ENCODE measurements around the gene SGPL1.
A peak's percentile ranks its signal among the peaks of the same experiment; 100 is the strongest.

The SGPL1 gene

GRCh38 chr10:70921285-70921684 lies 105.5 kb downstream of the SGPL1 start:
- DNase-seq (ENCODE audit: low read depth in 3 of 3): no peak

GRCh38 chr10:70923696-70924095 lies 107.9 kb downstream of the SGPL1 start:
- no peak for DNase-seq (ENCODE audit: low read depth in 3 of 3)

DNA sequence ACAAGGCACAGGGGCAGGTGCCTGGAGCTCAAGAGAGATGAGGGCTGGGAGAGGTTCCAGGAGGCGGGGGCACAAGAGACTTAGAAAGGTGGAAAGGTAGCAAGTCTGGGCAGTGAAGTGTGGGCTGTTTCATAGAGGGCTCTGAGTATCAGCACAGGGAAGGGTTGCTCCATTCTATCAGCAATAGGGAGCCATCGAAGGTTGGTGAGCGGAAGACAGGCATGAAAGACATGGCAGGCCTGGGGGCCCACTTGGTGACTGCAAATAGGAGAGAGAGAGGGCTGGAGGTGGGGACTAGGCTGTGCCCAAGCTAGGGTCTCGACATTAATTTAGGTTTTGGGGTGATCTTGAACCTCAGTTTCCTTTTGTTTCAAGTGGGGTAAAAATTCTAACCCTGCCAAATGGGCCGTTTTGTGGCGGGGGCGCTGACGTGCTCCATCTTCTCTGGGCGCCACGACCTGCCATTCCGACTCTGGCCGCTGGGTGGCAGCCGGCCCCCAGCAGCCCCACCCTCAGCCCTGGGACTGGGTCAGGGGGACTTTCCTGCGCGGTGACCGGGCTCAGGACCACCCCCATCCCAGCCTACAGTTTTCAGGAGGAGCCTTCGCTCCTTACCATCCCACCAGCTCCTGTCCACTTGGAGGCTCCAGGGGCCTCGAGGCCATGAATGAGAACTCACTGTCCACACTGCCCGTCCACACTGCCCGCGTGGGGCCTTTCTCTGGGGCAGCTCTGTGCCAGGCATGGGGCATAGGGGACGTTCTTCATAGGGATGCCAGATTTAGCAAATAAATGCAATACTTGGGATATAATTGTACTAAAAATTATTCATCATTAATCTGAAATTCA lies 109.9 kb downstream of the SGPL1 start:
- peak; percentile 16 to 47 (median 26) for DNase-seq (ENCODE audit: low read depth in 3 of 3)

DNA sequence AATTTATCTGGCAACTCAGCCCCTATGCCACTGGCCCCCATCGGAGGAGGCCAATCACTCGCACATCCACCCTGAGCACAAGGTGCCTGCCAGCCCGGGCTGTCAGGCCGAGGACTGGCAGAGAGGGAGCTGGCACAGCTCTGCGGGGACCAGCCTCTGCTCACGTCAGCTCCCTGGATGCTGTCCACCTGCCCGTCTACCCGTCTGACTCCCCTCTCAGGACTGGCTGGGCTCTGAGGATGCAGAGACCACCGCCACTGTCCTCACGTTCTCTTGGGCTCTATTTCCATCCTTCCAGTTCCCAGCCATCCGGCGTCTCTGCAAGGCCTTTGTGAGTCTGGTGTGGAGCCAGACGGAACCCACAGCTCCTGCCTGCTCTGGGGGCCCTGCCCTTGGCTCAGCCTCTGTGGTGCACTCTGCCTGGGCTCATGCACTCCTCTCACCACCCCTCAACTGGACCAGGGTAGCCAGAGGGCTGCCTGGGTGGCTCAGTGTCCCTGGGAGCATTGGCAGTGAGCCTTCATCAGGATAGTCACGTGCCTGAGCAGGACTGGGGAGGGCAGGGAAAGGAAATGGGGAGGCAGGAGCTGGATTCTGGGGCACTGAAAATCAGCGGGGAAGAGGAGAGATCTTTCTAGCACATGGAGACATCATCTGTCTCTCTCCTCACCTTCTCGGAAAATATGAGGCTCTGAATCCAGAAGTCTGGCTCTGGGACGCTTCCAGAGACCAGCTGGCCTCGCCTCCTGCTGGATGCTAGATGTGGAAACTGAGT lies 110.7 kb downstream of the SGPL1 start:
- DNase-seq (ENCODE audit: low read depth in 3 of 3): no peak

DNA sequence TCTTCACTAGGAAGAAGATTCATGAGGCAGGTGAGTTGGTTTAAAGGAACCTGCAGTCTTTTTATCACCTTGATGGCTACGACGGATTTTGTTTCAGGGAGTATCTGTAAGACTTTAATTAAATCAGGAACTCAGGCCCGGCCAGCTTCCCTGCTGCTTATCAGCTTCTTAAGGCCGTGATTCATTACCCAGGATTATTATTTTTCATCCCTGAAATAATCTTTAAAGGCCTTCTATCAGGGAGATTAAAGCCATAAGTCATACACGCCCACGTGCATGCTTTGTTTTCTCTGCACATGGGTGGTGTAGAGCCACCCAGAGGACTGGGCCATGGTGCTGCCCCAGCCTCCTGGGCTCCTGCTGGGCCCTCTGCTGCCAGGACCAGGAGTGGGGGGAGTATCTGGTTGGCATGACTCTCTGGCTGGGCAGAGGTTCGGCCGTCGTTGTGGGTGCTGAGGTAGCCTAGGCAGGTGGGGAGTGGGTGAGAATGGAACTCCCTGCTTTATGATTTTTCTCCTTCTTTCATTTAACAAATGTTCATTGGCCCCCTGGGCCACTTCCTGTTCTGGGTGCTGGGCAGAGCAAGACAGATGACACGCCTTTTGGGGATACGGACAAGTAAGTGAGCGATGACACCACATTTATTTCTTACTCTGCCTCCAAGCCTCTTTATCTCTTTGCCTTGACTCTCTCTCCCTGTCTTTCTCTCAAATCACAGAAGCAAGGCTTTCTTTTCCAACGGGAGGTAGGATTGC lies 111.6 kb downstream of the SGPL1 start:
- DNase-seq (ENCODE audit: low read depth in 3 of 3): no peak

DNA sequence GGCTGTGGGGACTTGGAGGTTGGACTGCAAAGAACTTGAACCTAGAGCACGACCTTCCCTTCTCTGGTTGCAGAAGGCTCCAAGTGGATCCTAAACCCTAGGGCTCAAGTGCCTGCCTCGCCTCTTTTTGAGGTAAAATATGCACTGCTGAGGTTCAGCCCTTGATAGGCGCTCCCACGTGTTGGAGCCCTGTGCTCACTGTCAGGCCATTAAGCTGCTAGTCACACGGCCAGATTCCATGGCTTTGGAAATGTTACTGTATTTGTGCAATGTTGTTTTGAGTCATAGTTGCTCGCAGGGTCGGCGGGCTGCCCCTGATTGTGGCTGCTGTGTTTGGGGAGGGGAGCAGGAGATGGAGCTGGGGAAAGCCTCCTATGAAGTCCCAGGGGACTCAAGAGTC lies 112.4 kb downstream of the SGPL1 start:
- no peak for DNase-seq (ENCODE audit: low read depth in 3 of 3)

DNA sequence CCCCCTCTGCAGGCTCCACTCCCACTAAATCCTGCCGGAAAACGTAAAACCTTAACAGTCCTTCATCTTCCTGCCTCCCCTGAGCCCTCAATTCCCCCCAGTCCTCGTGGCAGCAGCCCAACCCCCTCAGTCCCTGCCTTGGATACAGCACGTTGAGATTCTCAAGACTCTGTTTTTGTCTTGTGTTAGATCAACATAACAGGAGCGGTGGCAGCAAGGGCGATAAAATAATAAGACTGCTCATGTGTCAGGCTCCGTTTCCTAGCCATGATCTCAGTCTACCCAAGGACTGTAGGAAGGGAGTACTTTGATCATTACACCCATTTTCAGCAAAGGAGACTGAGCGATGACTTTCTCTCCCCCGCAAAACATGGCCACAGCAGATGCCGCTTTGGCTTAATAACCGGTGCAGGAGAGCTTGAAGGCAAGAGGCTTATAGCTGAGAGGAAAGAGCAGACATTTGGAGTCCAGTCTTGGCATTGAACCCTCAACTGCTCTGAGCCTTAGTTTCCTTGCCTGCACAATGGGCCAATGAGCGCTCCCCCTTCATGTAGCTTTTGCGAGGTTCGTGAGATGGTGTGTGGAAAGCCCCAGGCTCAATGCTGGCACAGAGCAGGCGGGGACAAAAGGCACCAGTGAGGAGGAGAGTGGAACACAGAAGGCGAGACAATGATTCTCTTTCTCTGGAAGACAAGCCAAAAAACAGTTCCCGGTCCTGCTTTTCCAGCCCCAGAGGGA lies 114.7 kb downstream of the SGPL1 start:
- DNase-seq (ENCODE audit: low read depth in 3 of 3): no peak
